ENCODE data around the gene SESN3.

Gene SESN3

DNA sequence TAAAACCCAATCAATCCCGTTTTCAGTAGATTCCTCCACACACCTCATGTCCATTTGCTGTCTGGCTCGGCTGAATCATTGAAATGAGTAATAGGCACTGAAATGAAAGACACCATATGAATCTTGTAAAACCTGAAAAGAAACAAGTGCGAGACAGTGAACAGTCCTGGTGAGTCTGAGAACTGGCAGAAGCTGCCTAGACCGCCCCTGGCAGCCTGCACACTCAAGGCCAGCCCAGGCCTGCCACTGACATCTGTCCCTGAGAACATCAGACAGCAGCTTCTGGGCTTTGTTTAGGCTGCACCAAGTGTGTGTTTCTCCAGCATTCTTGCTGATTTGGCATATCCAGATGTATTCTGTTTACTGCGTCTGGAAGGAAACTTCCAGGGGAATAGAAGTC lies 96.5 kb downstream of the SESN3 start:
- no peaks in the 10 kb centered on the region for H3K27me3 ChIP-seq (ENCODE audit: insufficient read depth, low read length)
- H3K4me3 ChIP-seq (ENCODE audit: low read length), result no peak overlapping the region
- H3K36me3 ChIP-seq (ENCODE audit: insufficient read depth, low read depth, low read length), result no peaks in the 10 kb centered on the region
- no peaks in the 10 kb centered on the region for H3K9me3 ChIP-seq (ENCODE audit: insufficient read depth, low read depth, low read length)
- H3K27ac ChIP-seq (ENCODE audit: low read length), result no peak overlapping the region
- no peaks in the 10 kb centered on the region for H3K4me1 ChIP-seq (ENCODE audit: insufficient read depth, low read length)
- H3K9ac ChIP-seq (ENCODE audit: low read depth, low read length), result no peak overlapping the region

- Histone ChIP-seq H3K9me3 (ENCODE audit: insufficient read depth, low read depth, low read length) (no peaks in the 10 kb centered on the region), H3K27me3 (ENCODE audit: insufficient read depth, low read length) (no peaks in the 10 kb centered on the region), H3K4me3 (ENCODE audit: low read length) (no peak overlapping the region), H3K27ac (ENCODE audit: low read length) (no peak overlapping the region), H3K36me3 (ENCODE audit: insufficient read depth, low read depth, low read length) (no peaks in the 10 kb centered on the region), H3K4me1 (ENCODE audit: insufficient read depth, low read length) (no peaks in the 10 kb centered on the region), H3K9ac (ENCODE audit: low read depth, low read length) (no peak overlapping the region)
These were observed 98.0 kb downstream of the SESN3 start for GRCh38 chr11:95132956-95133355.

GRCh38 chr11:95128602-95129001 lies 102.4 kb downstream of the SESN3 start:
- H3K4me1 ChIP-seq (ENCODE audit: insufficient read depth, low read length), result no peaks in the 10 kb centered on the region
- H3K9ac ChIP-seq (ENCODE audit: low read depth, low read length), result no peak overlapping the region
- no peak overlapping the region for H3K4me3 ChIP-seq (ENCODE audit: low read length)
- no peaks in the 10 kb centered on the region for H3K9me3 ChIP-seq (ENCODE audit: insufficient read depth, low read depth, low read length)
- H3K27ac ChIP-seq (ENCODE audit: low read length), result no peak overlapping the region
- H3K36me3 ChIP-seq (ENCODE audit: insufficient read depth, low read depth, low read length), result no peaks in the 10 kb centered on the region
- H3K27me3 ChIP-seq (ENCODE audit: insufficient read depth, low read length), result no peaks in the 10 kb centered on the region

- Histone ChIP-seq H3K36me3 (ENCODE audit: insufficient read depth, low read depth, low read length) (no peaks in the 10 kb centered on the region), H3K9ac (ENCODE audit: low read depth, low read length) (no peak overlapping the region), H3K4me1 (ENCODE audit: insufficient read depth, low read length) (no peaks in the 10 kb centered on the region), H3K9me3 (ENCODE audit: insufficient read depth, low read depth, low read length) (no peaks in the 10 kb centered on the region), H3K27me3 (ENCODE audit: insufficient read depth, low read length) (no peaks in the 10 kb centered on the region), H3K4me3 (ENCODE audit: low read length) (no peak overlapping the region), H3K27ac (ENCODE audit: low read length) (no peak overlapping the region)
These were observed 107.4 kb downstream of the SESN3 start for GRCh38 chr11:95123556-95123955.

- no peak overlapping the region for H3K4me3 ChIP-seq (ENCODE audit: low read length)
- H3K9me3 ChIP-seq (ENCODE audit: insufficient read depth, low read depth, low read length), result no peaks in the 10 kb centered on the region
- H3K4me1 ChIP-seq (ENCODE audit: insufficient read depth, low read length), result no peaks in the 10 kb centered on the region
- no peaks in the 10 kb centered on the region for H3K27me3 ChIP-seq (ENCODE audit: insufficient read depth, low read length)
- H3K36me3 ChIP-seq (ENCODE audit: insufficient read depth, low read depth, low read length), result no peaks in the 10 kb centered on the region
- no peak overlapping the region for H3K27ac ChIP-seq (ENCODE audit: low read length)
- no peak overlapping the region for H3K9ac ChIP-seq (ENCODE audit: low read depth, low read length)
These were observed 109.3 kb downstream of the SESN3 start for GRCh38 chr11:95121698-95122097.

DNA sequence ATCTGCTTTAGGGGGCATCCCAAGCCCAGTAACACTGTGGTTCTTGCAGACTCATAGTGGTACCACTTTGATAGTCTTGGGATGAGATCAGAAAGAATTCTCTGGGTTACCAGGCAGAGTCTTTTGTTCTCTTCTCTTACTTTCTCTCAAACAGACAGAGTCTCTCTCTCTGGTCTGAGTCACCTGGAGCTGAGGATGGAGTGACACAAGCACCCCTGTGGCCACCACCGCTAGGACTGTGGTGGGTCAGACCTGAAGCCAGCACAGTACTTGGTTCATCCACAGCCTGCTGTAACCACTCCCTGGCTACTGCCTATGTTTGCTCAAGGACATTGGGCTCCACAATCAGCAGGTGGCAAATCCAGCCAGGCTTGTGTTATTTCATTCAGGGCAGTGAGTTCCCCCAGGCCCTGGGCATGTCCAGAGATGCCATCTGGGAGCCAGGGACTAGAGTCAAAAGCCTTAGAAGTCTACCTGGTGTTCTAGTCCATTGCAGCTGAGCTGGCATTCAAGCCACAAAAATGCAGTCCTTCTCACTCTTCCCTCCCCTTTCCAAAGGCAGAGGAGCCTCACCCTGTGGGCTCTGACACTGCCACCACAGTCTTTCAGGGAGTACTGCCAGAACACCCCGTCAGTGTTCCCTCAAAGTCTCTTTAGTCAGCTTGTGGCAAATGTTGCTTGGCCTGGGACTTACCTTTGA lies 111.5 kb downstream of the SESN3 start:
- no peak overlapping the region for H3K9ac ChIP-seq (ENCODE audit: low read depth, low read length)
- H3K36me3 ChIP-seq (ENCODE audit: insufficient read depth, low read depth, low read length), result no peaks in the 10 kb centered on the region
- no peak overlapping the region for H3K27ac ChIP-seq (ENCODE audit: low read length)
- H3K4me1 ChIP-seq (ENCODE audit: insufficient read depth, low read length), result no peaks in the 10 kb centered on the region
- H3K4me3 ChIP-seq (ENCODE audit: low read length), result no peak overlapping the region
- H3K27me3 ChIP-seq (ENCODE audit: insufficient read depth, low read length), result no peaks in the 10 kb centered on the region
- no peaks in the 10 kb centered on the region for H3K9me3 ChIP-seq (ENCODE audit: insufficient read depth, low read depth, low read length)

GRCh38 chr11:95115597-95115996 lies 115.4 kb downstream of the SESN3 start:
- H3K27me3 ChIP-seq (ENCODE audit: insufficient read depth, low read length), result no peaks in the 10 kb centered on the region
- H3K36me3 ChIP-seq (ENCODE audit: insufficient read depth, low read depth, low read length), result no peaks in the 10 kb centered on the region
- H3K9me3 ChIP-seq (ENCODE audit: insufficient read depth, low read depth, low read length), result no peaks in the 10 kb centered on the region
- no peak overlapping the region for H3K4me3 ChIP-seq (ENCODE audit: low read length)
- H3K4me1 ChIP-seq (ENCODE audit: insufficient read depth, low read length), result no peaks in the 10 kb centered on the region
- H3K27ac ChIP-seq (ENCODE audit: low read length), result no peak overlapping the region
- no peak overlapping the region for H3K9ac ChIP-seq (ENCODE audit: low read depth, low read length)

Measured in iPS-20b (cell line).